HG02852 (cell line): ENCODE data around the gene TNFRSF25.
"Not testable (repeated sequence)": the region's sequence is repeated elsewhere in the genome, so short reads cannot be mapped to it uniquely, and the experiment has no call there.

ENCODE experiments used
- ATAC-seq: cut with Tn5 transposase; IDR thresholded peaks from one replicate; pipeline ENCODE4 v1.9.1; 2021; ENCODE audit warnings: mild to moderate bottlenecking, moderate library complexity; ENCODE audit not compliant: unreplicated experiment

Gene TNFRSF25

DNA sequence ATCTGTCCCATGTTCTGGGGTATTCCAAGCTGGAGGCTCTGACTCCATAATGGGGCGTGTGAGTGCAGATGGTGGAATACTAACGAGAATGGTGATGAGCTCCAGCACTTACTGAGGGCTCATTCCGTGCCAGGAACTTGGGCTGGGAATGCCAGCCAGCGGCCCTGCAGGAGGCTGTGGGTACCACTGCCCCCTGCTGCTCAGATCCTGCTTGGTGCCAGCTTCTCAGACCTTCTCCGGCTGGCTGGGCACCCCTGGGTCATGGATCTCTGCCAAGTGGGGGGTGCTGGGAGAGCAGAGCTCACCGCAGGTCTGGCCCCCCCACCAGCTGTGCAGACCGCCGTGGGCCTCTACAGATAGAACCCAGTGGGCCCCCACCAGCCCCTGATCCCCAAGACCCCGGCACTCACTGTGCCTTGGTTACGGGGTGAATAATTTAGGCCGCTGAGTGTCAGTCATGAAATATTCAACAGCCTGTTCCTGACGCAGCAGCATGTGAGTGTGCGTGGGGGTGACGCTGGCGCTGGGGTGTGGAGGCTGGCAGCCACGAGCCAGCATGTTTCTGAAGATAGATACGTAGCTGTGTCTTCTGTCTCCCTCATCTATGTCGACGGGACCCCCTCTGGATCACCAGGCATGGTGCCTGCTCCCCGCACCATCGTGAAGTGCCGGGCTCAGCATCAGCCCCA is 28.8 kb downstream of the TNFRSF25 start:
- not testable (repeated sequence) for ATAC-seq

DNA sequence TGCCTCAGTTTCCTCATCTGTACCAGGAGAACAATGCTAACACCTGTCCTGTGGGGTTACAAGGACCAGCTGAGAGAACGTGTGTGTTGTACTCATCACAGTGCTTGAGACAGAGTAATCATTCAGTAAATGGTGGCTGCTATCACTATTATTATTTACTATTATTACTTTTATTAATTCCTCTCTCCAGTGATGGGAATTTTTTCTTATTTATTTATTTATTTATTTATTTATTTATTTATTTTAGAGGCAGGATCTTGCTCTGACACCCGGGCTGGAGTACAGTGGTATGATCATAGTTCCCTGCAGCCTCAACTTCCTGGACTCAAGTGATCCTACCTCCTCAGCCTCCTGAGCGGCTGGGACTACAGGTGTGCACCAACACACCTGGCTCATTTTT is 29.7 kb downstream of the TNFRSF25 start:
- ATAC-seq, result not testable (repeated sequence)

DNA sequence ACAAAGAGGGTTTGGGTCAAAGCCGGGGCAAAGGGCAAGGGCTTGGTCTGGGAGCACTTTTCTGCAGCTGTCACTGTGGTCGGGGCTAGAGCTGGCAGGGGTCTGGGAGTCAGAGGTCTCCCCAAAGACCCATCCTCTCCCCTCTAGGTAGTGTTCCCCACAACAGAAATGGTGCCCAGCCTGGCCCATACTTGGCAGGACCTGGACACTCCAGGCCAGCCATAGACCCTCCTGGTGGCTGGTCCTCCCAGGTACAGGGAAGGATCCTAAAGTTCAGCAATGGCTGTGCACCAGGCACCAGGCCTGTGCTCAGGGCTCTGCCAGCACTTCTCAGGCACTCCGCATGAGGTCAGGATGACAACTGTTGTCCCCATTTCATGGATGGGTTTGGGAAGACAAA is 30.4 kb downstream of the TNFRSF25 start:
- no peak for ATAC-seq

DNA sequence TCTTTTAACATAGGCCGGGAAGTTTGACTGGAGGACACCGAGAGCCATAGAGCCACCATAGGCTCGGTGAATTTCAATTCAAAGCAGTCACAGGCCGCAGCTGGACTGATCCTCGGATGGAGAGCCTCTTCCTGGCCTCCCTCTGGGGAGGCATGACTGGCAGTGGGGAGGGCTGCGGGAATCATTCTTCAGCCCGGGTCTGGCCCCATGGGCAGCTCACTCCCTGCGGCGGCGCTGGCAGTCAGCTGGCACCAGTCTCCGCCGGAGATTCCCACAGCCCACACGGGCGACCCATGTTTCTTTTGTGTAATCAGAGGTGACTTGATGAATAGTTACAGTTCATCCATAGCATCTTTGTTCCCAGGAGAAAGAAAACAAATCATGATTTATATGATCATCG is 30.8 kb downstream of the TNFRSF25 start:
- ATAC-seq, result no peak

DNA sequence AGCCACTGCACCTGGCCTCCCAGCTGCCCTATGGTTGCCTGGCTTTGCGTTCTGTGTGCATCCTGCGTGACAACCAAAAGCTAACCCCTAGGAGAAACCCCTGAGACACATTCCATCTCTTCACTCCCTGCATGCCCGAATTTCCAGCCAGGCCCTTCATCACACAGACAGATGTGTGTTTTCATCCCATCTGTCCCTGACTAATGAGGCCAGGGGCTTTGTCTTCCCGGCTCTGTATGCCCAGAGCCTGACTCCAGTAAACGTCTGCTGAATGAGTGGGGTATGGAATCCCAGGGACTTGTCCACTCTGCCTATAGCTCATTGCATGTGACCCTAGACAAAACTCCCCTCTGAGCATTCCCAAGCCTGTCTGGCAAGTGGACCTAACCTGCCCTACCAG is 31.8 kb downstream of the TNFRSF25 start:
- no peak for ATAC-seq

DNA sequence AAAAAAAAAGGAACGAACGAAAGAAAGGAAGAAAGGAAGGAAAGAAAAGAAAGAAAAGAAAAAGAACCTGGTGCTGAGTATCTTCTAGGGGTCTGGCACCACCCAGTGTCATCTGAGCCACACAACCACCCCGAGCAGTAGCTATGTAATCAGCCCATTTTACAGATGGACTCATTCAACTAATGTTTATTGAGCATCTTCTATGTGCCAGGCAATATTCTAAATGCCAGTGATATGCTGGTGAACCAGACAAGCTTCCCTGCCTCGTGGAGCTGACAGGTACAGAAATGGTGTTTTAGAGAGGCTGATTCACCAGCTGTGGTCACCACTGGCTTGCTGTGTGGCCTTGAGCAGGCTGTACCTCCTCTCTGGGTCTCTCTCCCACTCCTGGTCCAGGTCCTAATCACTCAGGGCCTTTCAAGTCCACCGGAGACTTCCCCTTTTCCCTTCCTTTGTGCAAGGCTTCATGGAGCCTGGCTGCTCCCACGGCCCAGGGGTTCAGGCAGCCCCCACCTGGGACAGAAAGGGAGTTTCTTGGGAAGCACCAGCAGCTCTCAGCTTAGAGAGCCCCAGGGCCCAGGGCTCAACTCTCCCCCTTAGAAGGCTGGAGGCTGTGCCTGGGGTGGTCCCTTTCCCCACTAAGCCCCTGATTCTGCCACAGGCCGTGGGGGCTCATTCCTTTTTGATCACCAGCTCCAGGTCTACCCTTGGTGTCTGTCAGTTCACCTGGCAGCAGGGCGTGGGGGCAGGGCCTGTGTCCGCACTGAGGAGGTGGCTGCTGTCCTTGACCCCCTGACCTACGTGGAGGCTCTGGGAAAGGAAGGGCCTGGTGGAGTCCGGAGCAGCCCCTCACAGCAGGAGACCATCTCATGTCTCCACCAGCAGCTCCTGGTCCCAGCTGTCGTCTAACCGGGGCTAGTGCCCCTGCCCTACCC is 34.1 kb downstream of the TNFRSF25 start:
- ATAC-seq, result not testable (repeated sequence)

DNA sequence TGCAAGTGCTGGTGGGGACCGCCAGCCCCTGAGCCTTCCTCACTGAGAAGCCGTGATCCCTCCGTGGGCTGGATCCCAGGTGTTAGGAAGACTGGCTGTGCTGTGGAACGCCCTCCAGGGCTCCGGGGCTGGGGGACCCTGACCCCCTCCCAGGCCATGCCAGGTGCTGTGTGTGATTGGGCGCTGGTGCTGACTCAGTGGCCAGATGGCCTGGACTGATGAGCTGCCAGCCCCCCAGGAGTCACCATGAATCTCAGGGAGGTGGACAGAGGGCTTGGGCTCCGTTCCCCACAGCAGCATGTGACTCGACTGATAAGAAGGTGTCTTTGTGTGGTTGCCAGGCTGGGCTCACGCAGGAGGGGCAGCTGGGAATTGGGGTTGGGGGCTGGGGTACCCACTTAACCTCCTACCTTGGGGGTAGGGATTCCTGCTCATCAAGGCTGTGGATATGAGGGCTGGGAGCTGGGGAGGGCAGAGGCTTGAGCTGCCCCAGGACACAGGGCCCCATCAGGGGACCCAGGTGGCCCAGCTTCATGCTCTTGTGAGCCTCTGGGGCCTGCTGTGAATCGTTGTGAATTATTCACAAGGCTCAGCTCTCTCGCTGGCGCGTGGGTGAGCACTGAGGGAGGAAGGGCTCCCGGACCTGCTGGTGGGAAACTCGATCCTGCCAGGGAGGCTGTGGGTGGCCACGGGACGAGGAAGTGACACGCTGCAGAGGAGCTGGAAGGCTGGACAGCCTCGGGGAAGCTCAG is 36.1 kb downstream of the TNFRSF25 start:
- not testable (repeated sequence) for ATAC-seq

DNA sequence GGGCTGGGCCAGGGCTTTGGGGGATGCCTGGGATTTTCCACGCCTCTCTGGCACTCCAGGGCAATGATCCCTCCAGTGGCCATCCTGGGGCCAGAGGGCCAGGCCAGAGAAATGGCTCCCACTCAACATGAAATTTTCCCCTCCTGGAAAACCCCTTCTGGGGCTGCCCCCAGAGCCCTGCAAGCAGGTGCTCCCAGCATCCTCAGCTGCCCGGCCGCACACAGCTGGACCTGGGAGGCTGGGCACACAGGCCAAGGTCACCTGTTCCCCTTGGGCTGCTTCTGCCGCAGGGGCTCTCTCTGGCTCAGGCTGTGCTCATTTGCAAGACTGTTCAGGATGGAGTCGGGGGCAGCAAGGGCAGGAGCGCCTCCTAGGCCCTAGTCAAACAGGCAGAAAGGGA is 37.5 kb downstream of the TNFRSF25 start:
- ATAC-seq, result not testable (repeated sequence)

DNA sequence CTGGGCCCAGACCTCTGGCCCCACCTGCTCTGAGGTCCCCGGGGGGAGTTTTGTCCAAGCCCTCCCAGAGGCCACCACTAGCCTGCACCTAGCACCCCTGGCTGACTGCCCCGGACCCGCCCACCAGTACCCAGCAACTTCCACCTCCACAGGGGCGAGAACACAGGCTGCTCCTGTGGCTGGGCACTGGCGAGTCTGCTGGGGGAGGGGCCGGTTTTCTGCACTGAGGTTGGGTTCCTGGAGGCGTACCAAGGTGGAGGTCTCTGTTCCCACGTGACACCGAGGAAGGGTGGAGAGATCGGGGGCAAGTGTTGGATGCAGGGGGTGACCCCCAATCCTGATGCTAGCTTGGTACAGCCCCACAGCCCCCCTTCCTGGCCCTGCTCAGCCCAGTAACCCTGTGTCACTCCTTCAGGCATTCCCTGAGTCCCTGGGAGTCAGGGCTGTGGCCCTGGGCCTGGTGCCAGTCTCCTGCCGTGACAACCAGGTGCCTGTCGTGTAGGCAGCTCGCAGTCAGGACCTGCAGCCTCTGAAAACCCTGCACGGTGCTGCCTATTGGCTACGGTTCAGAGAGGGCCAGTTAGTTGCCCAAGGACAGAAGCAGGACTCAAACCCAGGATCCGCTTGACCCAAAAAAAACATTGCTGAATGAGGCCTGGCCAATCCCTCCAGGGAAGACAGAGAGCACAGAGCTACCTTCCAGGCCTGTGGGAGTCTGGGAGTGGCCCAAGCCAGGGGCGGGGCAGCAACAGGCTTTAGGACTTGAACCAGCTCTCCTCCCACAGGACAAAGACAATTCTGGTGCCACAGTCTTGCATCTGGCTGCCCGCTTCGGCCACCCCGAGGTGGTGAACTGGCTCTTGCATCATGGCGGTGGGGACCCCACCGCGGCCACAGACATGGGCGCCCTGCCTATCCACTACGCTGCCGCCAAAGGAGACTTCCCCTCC is 38.3 kb downstream of the TNFRSF25 start:
- ATAC-seq, result no peak

DNA sequence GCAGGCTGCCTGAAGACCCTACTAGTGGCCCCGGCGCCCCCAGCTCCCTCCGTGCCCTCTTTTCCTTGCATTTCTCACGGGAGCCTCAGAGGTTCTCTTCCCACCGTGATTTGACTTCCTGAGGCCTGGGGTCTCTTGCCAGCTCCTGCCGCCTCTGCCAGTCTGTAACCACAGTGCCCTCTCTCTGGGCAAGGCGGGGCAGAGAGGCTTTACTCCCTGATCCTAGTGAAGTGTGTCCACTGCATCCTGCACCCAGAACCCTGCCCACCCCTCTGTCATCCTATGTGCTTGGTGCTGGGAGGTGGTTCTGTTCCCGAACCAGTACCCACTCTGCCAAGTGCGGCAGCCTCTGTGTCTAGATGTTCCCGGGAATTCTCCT is 39.0 kb downstream of the TNFRSF25 start:
- no peak for ATAC-seq

DNA sequence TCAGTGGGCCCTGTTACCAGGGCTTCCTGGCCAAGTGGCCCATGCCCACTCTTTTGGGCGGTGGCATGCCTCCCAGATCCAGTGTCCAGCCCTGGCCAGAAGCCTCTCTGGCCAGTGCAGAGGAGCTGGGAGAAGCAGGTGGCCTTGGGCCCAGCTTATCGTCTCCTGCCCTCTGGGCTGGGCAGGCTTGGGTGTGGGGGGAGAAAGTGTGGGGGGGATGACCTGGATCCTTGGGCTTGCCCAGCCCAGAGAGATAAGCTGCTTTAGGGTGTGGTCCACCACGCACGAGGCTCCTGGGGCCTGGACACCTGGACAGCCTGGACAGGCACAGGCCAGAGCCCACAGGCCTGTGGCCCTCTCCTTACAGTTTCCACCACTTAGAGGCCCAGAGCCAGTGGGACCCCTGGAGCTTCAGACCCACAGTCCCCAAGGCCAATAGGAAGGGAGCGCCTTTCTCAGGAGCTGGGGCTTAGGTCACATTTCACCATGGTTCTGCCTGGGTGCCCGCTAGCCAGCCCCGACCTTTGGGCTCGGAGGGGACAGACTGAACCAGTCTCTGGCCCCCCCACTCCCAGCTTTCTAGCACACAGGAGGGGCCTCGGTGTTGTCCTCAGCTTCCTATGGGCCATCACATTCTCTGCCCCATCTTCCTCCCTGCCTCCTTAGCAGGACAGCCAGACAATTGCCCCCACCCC is 39.5 kb downstream of the TNFRSF25 start:
- ATAC-seq, result no peak

DNA sequence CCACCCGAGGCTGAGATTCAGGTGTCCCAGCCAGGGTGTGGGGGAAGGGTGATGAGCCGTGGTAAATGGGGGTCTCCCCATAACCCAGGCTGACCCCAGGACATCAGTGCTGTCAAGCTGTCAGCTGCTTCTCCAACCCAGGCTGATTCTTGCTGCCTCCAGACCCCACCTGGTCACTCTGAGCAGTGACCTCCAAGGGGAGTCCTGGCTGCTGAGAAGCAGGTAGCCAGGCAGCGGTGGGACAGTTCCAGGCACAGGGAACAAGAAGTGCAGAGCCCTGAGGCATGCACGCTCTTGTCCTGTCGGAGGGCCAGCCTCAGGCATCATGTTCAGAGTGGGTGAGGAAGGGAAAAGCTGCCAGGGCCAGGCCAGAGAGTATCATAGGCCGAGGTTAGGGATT is 40.3 kb downstream of the TNFRSF25 start:
- ATAC-seq, result no peak

DNA sequence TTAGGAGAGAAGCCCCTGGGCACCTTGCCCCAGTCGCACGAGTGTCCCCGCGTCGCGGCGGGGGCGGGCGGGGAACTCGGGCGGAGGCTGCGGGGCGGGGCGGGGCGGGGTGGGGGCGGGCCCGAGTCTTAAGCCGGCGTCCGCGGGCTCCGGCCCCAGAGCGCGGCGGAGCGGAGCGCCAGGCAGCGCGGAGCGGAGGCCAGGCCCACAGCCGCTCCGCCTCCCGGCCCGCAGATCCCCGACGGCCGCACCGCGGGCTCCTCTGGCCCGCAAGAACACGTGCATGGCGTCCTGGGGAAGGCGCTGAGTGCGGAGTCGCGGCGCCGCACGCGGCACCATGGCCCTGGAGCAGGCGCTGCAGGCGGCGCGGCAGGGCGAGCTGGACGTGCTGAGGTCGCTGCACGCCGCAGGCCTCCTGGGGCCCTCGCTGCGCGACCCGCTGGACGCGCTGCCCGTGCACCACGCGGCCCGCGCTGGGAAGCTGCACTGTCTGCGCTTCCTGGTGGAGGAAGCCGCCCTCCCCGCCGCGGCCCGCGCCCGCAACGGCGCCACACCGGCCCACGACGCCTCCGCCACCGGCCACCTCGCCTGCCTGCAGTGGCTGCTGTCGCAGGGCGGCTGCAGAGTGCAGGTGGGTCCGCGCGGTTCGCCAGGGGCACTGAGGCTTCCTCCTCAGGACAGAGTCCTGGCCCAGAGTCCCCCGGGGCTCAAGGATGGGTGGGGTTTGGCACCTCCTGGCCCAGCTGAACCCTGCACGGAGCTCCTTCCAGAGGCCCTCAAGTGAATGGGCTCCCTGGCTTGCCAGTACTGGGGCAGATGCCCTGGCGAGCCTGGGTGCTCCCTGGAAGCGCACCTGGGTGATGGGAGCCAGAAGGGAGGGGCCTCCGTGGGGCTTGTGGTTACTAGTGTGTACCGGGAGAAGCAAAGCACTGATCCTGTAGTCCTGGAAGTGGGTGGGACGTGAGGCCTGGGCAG is 41.1 kb downstream of the TNFRSF25 start, which contains the start of gene ESPN:
Gene ESPN, plus strand, starts transcription at position 158 of the 975 bp plus-strand sequence. Its CDS starts 180 bp downstream, at position 338.
- ATAC-seq, result no peak

DNA sequence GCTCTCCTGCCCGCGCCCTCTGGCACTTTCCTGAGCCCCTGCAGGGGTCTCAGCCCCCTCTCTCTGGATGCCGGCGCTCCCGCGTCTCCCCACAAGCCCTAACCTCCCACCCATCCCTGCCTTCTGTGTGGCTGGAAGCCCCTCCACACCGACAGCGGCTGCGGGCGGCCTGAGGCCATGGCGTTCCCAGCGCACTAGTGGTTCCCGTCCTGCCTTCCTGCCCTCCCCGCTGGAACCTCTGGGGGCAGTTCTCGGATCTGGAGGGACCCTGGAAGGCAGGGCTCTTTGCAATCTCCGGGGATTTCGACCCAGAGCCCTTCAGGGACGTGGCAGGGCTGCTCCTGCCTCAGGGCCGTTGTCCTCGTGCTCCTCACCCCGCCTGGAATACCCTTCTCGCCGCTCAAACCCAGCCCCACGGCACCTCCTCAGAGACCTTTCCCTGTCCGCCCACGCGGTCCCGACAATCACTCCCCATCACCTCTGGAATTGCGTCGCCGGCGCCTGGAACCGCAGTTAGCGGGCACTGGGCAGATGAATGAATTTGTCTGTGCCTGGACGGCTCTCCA is 41.9 kb downstream of the TNFRSF25 start:
- no peak for ATAC-seq

DNA sequence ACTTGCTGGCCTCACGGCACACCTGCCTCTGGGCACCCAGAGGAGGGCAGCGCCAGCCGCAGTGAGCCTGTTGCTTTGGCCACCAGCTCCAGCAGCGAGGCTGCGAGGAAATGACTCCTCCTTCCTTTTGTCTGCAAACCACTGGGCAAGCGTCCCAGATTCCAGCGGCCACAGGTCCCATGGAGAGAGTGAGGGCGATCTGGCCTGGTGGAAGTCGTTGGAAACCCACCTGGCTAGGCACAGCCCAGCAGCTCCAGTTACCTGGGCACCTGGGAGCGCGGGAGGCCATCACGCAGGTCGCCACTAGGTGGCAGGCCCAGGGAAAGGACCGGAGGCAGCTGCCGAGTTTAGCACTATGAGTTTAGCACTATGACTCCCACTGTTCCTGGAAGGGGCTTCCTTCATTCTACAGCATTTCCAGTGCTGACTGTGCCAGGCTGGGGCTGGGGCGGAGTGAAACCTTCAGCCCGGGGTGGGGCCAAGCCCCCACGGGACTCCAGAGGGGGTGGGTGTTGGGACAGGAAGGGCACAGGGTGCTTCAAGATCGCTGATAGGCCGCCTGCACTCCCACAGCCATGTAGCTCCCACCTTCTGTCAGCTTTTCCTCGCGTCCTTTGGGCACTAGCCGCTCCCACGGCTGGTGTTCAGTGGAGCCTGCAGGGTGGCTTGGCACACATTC is 42.5 kb downstream of the TNFRSF25 start:
- ATAC-seq, result no peak

DNA sequence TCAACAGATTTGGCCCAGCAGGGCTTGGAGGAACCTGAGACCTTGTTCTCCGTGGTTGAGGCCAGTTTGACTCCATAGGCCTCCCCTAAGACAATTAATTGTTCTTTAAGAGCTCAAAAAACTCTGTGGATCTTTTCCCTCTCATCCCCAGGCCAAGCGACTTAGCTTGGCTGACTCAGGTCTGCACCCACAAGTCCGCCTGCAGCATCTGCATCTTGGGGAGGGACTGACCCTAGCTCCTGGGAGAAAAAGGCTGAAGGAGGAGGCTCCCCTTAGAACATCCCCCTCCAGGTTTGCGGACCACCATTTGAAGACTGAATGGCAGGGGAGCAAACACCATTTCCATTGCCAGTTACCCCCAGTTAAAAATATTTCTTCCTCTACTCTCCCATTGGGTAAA is 44.7 kb downstream of the TNFRSF25 start:
- no peak for ATAC-seq

DNA sequence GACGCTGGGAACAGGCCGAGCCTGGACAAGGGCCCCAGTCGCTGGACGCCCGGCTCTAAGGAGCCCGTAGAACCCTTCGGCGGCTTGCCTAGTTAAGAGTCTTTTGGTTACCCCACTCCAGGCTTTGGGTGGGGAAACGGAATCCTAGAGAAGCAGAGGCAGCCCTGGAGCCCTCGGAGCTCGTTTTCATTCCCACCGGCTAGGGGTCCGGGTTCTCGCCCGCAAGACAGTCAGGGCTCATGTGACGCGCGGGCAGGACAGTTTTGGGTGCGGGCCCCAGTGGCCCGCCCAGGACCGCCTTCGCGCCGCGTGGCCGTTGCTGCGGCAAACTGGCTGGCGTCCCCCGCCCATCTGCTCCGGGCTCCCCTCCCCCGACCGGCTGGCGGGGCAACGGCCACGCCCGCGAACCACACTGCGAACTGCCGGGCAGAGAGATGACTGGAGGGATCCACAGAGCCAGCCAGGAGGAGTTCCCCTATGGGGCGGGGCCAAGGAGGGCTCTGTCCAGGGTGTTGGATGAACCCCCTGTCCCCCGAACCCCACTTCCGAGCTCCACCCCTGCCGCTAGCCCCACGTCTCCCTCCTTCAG is 45.4 kb downstream of the TNFRSF25 start:
- no peak for ATAC-seq
